HG03521 (cell line): ENCODE data around the gene ADAMTS20.

Experiments
- ATAC-seq: cut with Tn5 transposase; IDR thresholded peaks from one replicate; pipeline ENCODE4 v1.9.1; 2021; ENCODE audit warnings: mild to moderate bottlenecking, moderate library complexity; ENCODE audit not compliant: unreplicated experiment

Gene ADAMTS20

GRCh38 chr12:43317156-43317555, 234.8 kb downstream of the ADAMTS20 start:
- ATAC-seq, result no peak

DNA sequence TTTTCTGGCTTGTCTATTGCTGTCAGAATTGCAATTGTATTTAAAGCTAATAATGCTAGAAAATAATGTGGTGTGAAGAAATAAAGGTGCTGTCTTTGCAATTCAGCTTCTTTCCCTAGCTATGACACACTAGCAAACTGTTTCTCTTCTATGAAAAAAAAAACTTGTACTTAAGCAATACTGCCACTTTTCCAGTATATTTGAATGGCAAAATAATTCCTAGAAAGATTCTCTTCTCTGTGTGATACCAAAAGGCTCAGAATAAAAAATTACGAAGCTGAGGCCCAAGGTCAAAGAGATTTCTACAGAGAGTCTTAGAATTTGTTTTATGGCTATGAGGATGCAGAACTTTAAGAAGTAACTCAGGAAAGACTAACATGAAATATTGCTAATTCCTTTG, 235.5 kb downstream of the ADAMTS20 start:
- no peak for ATAC-seq

GRCh38 chr12:43315961-43316360, 236.0 kb downstream of the ADAMTS20 start:
- ATAC-seq, result no peak

GRCh38 chr12:43312991-43313505, 239.0 kb downstream of the ADAMTS20 start:
- no peak for ATAC-seq

GRCh38 chr12:43310596-43310995, 241.4 kb downstream of the ADAMTS20 start:
- ATAC-seq, result no peak

GRCh38 chr12:43309959-43310358, 242.0 kb downstream of the ADAMTS20 start:
- no peak for ATAC-seq

GRCh38 chr12:43308776-43309175, 243.2 kb downstream of the ADAMTS20 start:
- no peak for ATAC-seq

GRCh38 chr12:43307126-43307525, 244.9 kb downstream of the ADAMTS20 start:
- ATAC-seq, result no peak

- no peak for ATAC-seq
These were observed 245.9 kb downstream of the ADAMTS20 start for GRCh38 chr12:43306066-43306465.

DNA sequence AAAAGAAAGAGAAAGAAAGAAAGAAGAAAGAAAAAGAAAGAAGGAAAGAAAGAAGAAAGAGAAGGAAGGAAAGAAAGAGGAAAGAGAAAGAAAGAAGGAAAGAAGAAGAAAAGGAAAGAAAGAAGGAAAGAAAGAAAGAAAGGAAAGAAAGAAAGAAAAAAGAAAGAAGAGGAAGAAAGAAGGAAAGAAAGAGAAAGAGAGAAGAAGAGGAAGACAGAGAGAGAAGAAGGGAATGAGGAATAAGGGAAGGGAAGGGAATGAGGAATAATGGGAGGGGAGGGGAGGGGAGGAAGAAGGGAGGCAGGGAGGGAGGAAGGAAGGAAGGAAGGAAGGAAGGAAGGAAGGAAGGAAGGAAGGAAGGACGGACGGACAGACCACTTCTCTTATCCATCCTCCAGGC, 246.9 kb downstream of the ADAMTS20 start:
- no peak for ATAC-seq
